HepG2 (cell line): ENCODE data around the gene ENTPD7.

Experiments
- CTCF ChIP-seq: sonication (generic); formaldehyde crosslinking; IDR thresholded peaks from 2 replicates; pipeline ENCODE4 v1.5.0; 2020; ENCODE audit warnings: mild to moderate bottlenecking, missing genetic modification reagents, moderate library complexity
- MAX ChIP-seq: IDR thresholded peaks from 2 replicates; pipeline ENCODE4 v1.6.1; 2012; ENCODE audit warnings: inconsistent platforms
- RNF219 ChIP-seq: sonication (generic); formaldehyde crosslinking; IDR thresholded peaks from 2 replicates; pipeline ENCODE4 v1.5.0; 2020; ENCODE audit warnings: mild to moderate bottlenecking, missing genetic modification reagents
- SRSF1 ChIP-seq: fragments of 200-400 bp; formaldehyde crosslinking; optimal IDR thresholded peaks from 2 replicates; pipeline ENCODE3; 2017; ENCODE audit warnings: mild to moderate bottlenecking, low read depth, low read length, moderate library complexity
- ZNF614 ChIP-seq: IDR thresholded peaks from 2 replicates; pipeline ENCODE4 v1.6.1; 2018; ENCODE audit warnings: missing biosample characterization, missing genetic modification reagents, inconsistent platforms, borderline replicate concordance
- ZNF639 ChIP-seq: conservative IDR thresholded peaks from 2 replicates; pipeline ENCODE4 v1.6.1; 2018; ENCODE audit warnings: missing genetic modification reagents
- ZUFSP ChIP-seq: sonication (generic); formaldehyde crosslinking; IDR thresholded peaks from 2 replicates; pipeline ENCODE4 v1.9.0; 2021; ENCODE audit warnings: missing genetic modification reagents, mild to moderate bottlenecking, borderline replicate concordance

- TF ChIP-seq ZUFSP (CRISPR knock-in tag) (no peak), ZNF614 (CRISPR knock-in tag) (no peak), ZNF639 (CRISPR knock-in tag) (no peak), RNF219 (CRISPR knock-in tag) (no peak), MAX (0 out of 2 replicates have a peak, but pooled peaks have one; percentile 18), SRSF1 (no peak), CTCF (no peak)
These were observed 39.2 kb upstream of the ENTPD7 start, which contains the start of gene SLC25A28 for GRCh38 chr10:99619851-99620710.
